Stimulated activated CD8-positive, alpha-beta memory T cell treated with anti-CD3 and anti-CD28 coated beads, Interleukin-15, amount 100 ng/mL, for 4 hours (primary cell): Measurements from ENCODE around the gene ZBTB16.

Source experiments
- DNase-seq, 2 donors: peaks; one replicate each; pipeline ENCODE4 v3.0.0-alpha.2; 2020; ENCODE audit warnings: low read depth in 2 of 2

ZBTB16 gene

DNA sequence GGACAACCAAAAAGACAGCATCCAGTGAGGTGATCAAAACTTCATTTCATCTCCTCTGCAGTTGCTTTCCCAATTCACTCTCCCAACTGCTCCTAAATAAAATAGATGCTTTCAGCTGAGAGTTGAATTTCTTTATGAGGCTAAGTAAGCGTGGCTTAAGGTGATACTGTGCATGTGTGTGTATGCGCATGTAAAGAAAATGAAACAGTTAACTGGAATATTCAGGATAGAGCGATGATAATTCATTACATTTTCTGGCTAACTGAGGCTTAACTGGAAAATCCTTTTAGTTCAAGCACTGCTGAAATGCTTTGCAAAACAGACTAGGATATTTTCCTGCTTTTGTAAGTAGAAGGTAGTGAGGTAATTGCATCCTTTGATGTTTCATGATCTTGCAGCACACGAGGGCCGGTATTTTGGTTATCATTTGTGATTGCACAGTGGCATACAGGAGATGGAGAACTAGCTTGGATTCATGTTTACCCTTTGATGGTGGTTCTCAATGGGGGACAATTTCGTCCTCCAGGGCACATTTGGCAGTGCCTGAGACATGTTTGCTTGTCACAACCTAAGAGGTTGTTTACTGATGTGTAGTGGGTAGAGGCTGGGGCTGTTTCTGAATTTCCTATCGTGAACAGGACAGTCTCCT, 71.2 kb downstream of the ZBTB16 start:
- DNase-seq: no peak

DNA sequence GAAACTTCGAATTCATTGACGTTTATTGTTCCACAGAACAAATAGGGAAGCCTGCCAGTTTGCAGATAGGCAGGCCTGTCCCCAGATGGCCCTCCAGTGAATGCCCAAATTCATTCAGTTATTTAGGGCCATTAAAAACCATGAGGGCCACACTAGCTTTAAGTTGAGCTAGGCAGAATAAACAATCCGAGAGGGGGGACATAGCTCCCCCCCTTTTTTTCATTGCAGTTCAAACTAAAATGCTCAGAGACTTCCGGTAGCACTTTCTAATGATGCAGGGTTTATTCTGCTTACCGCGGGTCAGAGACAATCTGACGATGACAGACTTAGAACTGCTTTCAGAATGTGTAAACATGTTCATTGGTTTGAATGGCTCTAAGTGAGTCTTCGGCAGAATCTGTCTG, 72.0 kb downstream of the ZBTB16 start:
- no peak for DNase-seq

DNA sequence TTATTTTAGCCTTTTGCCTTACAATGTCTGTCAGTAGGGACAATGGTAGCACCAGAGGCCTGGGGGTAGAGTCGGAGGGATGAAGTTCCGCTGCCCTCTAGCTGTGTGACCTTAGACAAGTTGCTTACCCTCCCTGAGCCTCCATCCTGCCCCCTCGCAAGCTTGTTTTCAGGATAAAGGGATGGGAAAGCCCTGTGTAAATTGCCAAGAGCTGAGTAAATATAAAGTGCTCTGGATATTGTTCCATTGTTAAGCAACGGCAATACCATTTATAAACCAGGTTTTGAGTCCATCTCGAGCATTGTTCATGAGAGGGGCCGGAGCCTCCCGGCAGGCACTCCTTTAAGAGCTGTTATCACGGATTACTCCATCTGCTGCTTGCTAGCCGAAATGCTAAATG, 72.9 kb downstream of the ZBTB16 start:
- no peak for DNase-seq

- DNase-seq: no peak
Measured at GRCh38 chr11:114132944-114133394, 73.5 kb downstream of the ZBTB16 start.

GRCh38 chr11:114133548-114134329, 74.2 kb downstream of the ZBTB16 start:
- DNase-seq: no peak

DNA sequence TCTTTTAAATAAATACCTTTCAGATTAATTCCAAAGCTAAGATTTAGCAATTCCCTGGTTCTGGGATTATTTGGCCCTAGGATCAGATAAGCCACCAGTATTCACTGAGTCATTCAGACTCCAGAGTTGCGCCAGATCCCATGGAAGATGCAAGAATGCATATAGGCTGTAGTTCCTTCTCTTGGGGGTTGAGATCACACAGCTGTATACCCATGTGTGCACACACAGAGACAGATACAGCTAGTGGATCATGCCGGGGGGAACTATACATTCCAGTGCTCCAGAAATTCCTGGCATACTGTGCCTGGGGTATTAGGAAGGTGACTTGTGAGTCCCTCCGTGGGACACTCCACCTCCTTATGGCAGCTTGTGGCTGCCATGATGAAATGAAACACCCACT, 75.4 kb downstream of the ZBTB16 start:
- no peak for DNase-seq

GRCh38 chr11:114135737-114136151, 76.2 kb downstream of the ZBTB16 start:
- no peak for DNase-seq

- no peak for DNase-seq
Measured at GRCh38 chr11:114136686-114137640, 77.5 kb downstream of the ZBTB16 start.

GRCh38 chr11:114137838-114138237, 78.3 kb downstream of the ZBTB16 start:
- DNase-seq: no peak

GRCh38 chr11:114138411-114138810, 78.9 kb downstream of the ZBTB16 start:
- DNase-seq: no peak

GRCh38 chr11:114140826-114141225, 81.3 kb downstream of the ZBTB16 start:
- DNase-seq: no peak

GRCh38 chr11:114141863-114142580, 82.5 kb downstream of the ZBTB16 start:
- DNase-seq: no peak

GRCh38 chr11:114142707-114143106, 83.2 kb downstream of the ZBTB16 start:
- DNase-seq: no peak

DNA sequence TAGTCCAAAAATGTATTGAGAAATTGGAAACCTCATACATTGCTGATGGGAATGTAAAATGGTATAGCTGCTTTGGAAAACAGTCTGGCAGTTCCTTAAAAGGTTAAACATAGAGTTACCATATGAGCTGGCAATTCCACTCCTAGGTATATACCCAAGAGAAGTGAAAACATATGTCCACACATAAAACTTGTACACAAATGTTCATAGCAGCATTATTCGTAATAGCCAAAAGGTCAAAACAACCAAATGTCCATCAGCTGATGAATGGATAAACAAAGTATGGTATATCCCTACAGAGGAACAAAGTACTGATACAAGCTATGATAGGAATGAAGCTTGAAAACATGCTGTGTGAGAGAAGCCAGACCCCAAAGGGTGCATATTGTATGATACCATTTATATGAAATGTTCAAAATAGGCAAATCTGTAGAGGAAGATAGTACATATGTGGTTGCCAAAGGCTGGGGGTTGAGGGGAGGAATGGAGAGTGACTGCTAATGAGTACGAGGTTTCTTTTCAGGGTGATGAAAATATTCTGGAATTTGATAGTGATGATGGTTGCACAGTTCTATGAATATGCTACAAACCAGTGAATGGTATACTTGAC, 85.8 kb downstream of the ZBTB16 start:
- DNase-seq: no peak

- DNase-seq: no peak
Measured at GRCh38 chr11:114147375-114148012, 88.0 kb downstream of the ZBTB16 start.

DNA sequence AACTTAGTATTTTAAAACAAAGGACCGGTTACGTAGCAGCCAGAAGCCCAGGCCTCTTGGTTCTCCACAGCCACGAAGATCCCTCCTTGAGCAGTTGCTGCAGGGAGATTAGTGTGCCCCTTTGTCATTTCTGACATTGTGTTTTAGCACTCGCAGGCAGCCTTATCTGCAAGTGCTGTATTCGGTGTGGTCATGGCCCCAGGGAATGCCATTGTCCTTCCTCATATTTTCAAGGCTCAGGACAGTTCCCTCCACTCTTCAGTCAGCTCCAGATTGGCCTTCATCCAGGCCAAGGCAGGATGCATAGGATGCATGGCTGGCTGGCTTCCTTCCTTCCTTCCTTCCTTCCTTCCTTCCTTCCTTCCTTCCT, 88.5 kb downstream of the ZBTB16 start:
- DNase-seq: no peak

DNA sequence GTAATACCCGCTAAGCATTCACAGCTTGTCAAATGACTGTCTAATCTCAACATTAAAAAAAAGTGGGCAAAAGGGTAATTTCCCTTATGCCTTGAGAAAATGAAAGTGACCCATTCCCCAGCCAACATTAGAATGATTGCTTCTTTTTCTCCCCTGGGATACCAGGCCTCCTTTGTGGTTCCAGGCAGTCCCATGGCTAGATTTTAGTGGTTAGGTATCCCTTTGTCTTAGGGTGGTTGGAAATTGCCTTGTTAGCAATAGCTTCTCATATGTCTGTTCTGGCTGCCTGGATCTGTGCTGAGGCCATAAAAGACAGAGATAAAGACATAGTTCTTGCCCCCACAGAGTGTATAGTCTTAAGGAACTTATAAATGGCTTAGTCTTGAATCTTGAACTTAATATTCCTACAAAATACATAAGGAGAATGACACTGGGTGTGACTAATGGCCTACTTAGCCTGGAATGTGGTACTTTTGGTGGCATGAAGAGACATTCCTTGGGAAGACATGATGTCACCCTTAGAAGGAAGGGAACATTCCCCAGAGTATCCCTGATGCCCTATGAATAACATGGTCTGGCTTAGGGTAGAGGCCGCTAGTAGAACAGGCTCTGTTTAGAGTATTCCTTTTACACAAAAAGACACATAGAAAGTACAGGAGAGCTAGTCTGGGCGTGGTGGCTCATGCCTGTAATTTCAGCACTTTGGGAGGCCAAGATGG, 90.3 kb downstream of the ZBTB16 start:
- DNase-seq: no peak

- no peak for DNase-seq
Measured at GRCh38 chr11:114150671-114151070, 91.2 kb downstream of the ZBTB16 start.

DNA sequence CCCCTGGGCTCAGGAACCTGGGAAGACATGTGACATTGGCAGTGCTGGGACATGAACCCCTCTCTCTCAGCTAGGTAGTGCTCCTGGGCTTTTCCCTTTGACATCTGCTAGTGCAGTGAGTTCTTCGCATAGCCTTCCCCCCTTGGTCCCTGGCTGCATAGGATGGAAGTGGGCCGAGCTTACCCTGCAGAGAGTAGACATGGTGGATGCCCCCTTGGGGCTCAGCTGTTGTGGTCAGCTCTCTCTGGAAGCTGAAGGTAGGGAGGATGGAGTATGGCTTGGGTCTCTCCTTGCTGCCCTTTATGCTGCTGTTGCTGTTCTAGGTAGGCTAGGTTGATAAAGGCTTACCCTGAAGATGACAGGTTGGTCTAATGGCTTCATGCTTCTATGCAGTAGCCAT, 92.1 kb downstream of the ZBTB16 start:
- DNase-seq: no peak

DNA sequence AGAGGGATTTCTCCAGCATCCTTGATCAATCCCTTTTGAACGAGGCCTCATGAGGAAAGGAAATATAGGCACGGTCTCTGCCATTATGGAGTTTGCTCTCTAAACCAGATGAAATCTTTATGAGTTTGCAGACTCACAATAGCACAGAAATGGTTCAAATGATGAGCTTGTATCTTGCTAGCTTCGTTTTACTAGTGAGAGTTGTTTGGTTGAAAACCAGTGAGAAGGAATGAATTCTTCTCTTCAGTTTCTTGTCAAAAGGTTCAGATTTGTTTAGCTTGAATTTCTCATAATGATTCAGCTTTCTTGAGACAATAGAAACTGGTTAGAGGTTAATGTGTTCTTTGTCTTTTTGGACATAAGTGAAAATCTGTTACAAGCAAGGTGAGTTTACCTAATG, 92.7 kb downstream of the ZBTB16 start:
- DNase-seq: no peak
